ENCODE data around the gene FAM131A. TPM values are rescaled to one million over a fixed set of nuclear protein-coding genes. Genes with fewer than 3 reads are reported as not detected.

The FAM131A gene
- total and polyA plus RNA-seq, 9 of the 15 experiments (the other 6 are each of a cell fraction or from before 2014, with no cell fraction given) = 0.48 to 11.1 (median 4.3) TPM

- TF ChIP-seq E2F8 (IDR thresholded peaks at IDR 0.05; ENCODE audit: low read depth, partially characterized antibody) (no peak), MAFK (IDR thresholded peaks at IDR 0.05; ENCODE audit: low read length) (no peak), KDM4B (IDR thresholded peaks at IDR 0.05; ENCODE audit: borderline replicate concordance in 2 of 2, low read depth in 1 of 2) (peak in 1 of 2 experiments; percentile 38; a peak in 1 of 4 replicates), MTA1 (IDR thresholded peaks at IDR 0.05; ENCODE audit: borderline replicate concordance) (no peak), ADNP (tag; IDR thresholded peaks at IDR 0.05) (no peak), STAG1 (CRISPR knock-in tag; IDR thresholded peaks at IDR 0.05; ENCODE audit: borderline replicate concordance) (no peak), SMARCB1 (IDR thresholded peaks at IDR 0.05; ENCODE audit: insufficient read length, low read depth) (no peak), U2AF1 (optimal IDR thresholded peaks at IDR 0.05; ENCODE audit: low read depth, low read length) (peak; percentile 8), EZH2 (IDR thresholded peaks at IDR 0.05; ENCODE audit: borderline replicate concordance, low read depth, low read length) (no peak), ZC3H8 (IDR thresholded peaks at IDR 0.05) (no peak), ZNF449 (CRISPR knock-in tag; IDR thresholded peaks at IDR 0.05) (no peak)
- TF ChIP-seq, protein P1, sequence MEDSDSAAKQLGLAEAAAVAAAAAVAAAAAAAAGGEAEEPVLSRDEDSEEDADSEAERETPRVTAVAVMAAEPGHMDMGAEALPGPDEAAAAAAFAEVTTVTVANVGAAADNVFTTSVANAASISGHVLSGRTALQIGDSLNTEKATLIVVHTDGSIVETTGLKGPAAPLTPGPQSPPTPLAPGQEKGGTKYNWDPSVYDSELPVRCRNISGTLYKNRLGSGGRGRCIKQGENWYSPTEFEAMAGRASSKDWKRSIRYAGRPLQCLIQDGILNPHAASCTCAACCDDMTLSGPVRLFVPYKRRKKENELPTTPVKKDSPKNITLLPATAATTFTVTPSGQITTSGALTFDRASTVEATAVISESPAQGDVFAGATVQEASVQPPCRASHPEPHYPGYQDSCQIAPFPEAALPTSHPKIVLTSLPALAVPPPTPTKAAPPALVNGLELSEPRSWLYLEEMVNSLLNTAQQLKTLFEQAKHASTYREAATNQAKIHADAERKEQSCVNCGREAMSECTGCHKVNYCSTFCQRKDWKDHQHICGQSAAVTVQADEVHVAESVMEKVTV (CRISPR knock-in tag; IDR thresholded peaks at IDR 0.05) = no peak
- TF ChIP-seq, protein P2, sequence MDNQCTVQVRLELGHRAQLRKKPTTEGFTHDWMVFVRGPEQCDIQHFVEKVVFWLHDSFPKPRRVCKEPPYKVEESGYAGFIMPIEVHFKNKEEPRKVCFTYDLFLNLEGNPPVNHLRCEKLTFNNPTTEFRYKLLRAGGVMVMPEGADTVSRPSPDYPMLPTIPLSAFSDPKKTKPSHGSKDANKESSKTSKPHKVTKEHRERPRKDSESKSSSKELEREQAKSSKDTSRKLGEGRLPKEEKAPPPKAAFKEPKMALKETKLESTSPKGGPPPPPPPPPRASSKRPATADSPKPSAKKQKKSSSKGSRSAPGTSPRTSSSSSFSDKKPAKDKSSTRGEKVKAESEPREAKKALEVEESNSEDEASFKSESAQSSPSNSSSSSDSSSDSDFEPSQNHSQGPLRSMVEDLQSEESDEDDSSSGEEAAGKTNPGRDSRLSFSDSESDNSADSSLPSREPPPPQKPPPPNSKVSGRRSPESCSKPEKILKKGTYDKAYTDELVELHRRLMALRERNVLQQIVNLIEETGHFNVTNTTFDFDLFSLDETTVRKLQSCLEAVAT (IDR thresholded peaks at IDR 0.05) = no peak
- TF ChIP-seq, protein P3, sequence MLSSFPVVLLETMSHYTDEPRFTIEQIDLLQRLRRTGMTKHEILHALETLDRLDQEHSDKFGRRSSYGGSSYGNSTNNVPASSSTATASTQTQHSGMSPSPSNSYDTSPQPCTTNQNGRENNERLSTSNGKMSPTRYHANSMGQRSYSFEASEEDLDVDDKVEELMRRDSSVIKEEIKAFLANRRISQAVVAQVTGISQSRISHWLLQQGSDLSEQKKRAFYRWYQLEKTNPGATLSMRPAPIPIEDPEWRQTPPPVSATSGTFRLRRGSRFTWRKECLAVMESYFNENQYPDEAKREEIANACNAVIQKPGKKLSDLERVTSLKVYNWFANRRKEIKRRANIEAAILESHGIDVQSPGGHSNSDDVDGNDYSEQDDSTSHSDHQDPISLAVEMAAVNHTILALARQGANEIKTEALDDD (IDR thresholded peaks at IDR 0.05) = no peak
- TF ChIP-seq, protein P4, sequence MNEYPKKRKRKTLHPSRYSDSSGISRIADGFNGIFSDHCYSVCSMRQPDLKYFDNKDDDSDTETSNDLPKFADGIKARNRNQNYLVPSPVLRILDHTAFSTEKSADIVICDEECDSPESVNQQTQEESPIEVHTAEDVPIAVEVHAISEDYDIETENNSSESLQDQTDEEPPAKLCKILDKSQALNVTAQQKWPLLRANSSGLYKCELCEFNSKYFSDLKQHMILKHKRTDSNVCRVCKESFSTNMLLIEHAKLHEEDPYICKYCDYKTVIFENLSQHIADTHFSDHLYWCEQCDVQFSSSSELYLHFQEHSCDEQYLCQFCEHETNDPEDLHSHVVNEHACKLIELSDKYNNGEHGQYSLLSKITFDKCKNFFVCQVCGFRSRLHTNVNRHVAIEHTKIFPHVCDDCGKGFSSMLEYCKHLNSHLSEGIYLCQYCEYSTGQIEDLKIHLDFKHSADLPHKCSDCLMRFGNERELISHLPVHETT (CRISPR knock-in tag; conservative IDR thresholded peaks at IDR 0.05 in 1 of 2, IDR thresholded peaks at IDR 0.05 in 1 of 2) = peak; percentile 52 to 59; a peak in 2 of 4 replicates
Observed at GRCh38 chr3:184314700-184315542, 22.5 kb upstream of the FAM131A start (continued).
